SH-SY5Y (cell line): ENCODE measurements around the gene CEMIP.

ENCODE experiments used
- GATA2 ChIP-seq: IDR thresholded peaks from 2 replicates; pipeline ENCODE4 v1.6.1; 2011; ENCODE audit warnings: mild to moderate bottlenecking, low read depth, low read length
- GATA3 ChIP-seq: IDR thresholded peaks from 2 replicates; pipeline ENCODE4 v1.6.1; 2011; ENCODE audit warnings: low read depth, mild to moderate bottlenecking, low read length, moderate library complexity

- TF ChIP-seq GATA2 = no peak
- no peak for TF ChIP-seq GATA3
Measured at GRCh38 chr15:80937718-80938117, 158.5 kb downstream of the CEMIP start.
